Kidney (tissue), 14 donors: ENCODE measurements around the gene SCGB1D1. TPM values are rescaled to one million over a fixed set of nuclear protein-coding genes. Genes with fewer than 3 reads are reported as not detected.

Source experiments
- DNase-seq, 5 donors: peaks; one replicate each; pipeline ENCODE4 v3.0.0-alpha.2; 2013 to 2020
- FAIRE-seq: peaks from 2 replicates; lab custom pipeline; 2012; peaks lifted over from hg19 to GRCh38; lab: Jason Lieb, UNC
- H3K27ac ChIP-seq, 2 donors: one replicate each; pipeline ENCODE4 v1.7.0; 2013; ENCODE audit warnings: low read depth in 2 of 2, low read length in 2 of 2, inconsistent platforms in 1 of 2
- H3K27me3 ChIP-seq: one replicate; pipeline ENCODE4 v1.7.1; 2013; ENCODE audit warnings: low read length, inconsistent platforms; ENCODE audit not compliant: control insufficient read depth, insufficient read depth
- H3K36me3 ChIP-seq, 3 donors: one replicate each; pipeline versions ENCODE4 v1.7.0 to v1.7.1; 2013; ENCODE audit warnings: low read length in 3 of 3, control low read depth in 1 of 3, inconsistent platforms in 1 of 3; ENCODE audit not compliant: insufficient read depth in 3 of 3, control insufficient read depth in 2 of 3
- H3K4me1 ChIP-seq, 3 donors: one replicate each; pipeline versions ENCODE4 v1.7.0 to v1.7.1; 2013; ENCODE audit warnings: low read length in 3 of 3, inconsistent platforms in 1 of 3, low read depth in 1 of 3; ENCODE audit not compliant: control insufficient read depth in 2 of 3, insufficient read depth in 2 of 3
- H3K4me3 ChIP-seq, 3 donors: one replicate each; pipeline versions ENCODE4 v1.7.0 to v1.8.1; 2013; ENCODE audit warnings: low read length in 3 of 3, control low read depth in 1 of 3, inconsistent platforms in 1 of 3
- H3K9ac ChIP-seq, 3 donors: one replicate each; pipeline versions ENCODE4 v1.7.0 to v1.7.1; 2013; ENCODE audit warnings: low read length in 3 of 3, control low read depth in 1 of 3, inconsistent platforms in 1 of 3
- H3K9me3 ChIP-seq, 3 donors: one replicate each; pipeline versions ENCODE4 v1.7.0 to v1.7.1; 2013; ENCODE audit warnings: low read length in 3 of 3, control low read depth in 1 of 3, inconsistent platforms in 1 of 3; ENCODE audit not compliant: control insufficient read depth in 2 of 3, insufficient read depth in 1 of 3
- CTCF ChIP-seq: IDR thresholded peaks from 3 replicates; pipeline ENCODE4 v1.5.1; 2012; ENCODE audit warnings: mild to moderate bottlenecking, moderate library complexity, borderline replicate concordance; ENCODE audit not compliant: insufficient read depth; ENCODE audit errors: extremely low read depth
- intact Hi-C: fragments of 100-400 bp; cut with DNase I; formaldehyde crosslinking; loops from one replicate; pipeline ENCODE4 v1.11.1; 2022
- polyA plus RNA-seq: library from polyadenylated mRNA; stranded (reverse); fragments of 350-450 nt; fragmentation: Illumina TruSeq; extraction: RNeasy Lipid Tissue Mini Kit (QIAGEN cat#74804); gene quantifications from one replicate; pipeline ENCODE4 v1.2.3, GENCODE V29; 2014; ENCODE audit warnings: low read depth, low replicate concordance; ENCODE audit not compliant: insufficient read depth
- total RNA-seq: library from RNA; stranded (reverse); fragmentation: NEBNext Ultra II Directional; extraction: Animal tissue kit (Norgen Biotek cat#: 25700); gene quantifications from one replicate; pipeline ENCODE4 v1.2.1, GENCODE V29; 2021
- donor health status: control.
- donor health status: control.
- donor health status: control.
- donor health status: control.
- donor health status: control.
- donor health status: DM: yes; HTN: yes; CAD: no.
- donor health status: Normal renal cell carcinoma (clear cell type).

Gene SCGB1D1
- total and polyA plus RNA-seq, 2 donors from 2014 or later: not detected

DNA sequence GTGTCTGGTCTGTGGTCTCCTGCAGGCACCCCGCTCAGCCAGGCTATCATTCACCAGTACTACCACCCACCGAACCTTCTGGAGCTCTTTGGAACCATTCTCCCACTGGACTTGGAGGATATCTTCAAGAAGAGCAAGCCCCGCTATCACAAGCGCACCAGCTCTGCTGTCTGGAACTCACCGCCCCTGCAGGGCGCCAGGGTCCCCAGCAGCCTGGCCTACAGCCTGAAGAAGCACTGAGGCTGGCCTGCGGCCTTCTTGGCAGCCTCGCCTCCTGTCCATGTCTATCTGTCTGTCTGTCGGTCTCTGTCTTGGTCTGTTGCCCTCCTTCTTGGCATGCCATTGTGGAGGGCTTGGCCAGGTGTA is 38.3 kb upstream of the SCGB1D1 start:
- Histone ChIP-seq H3K36me3 (peaks cover 2 to 12% (median 11%) of the 10 kb centered on the region in 3 donors), H3K4me1 (no peaks in the 10 kb centered on the region), H3K9ac (no peak overlapping the region), H3K27me3 (no peaks in the 10 kb centered on the region), H3K4me3 (no peak overlapping the region), H3K9me3 (no peaks in the 10 kb centered on the region), H3K27ac (no peak overlapping the region)
- intact Hi-C loops: no loop called here
- TF ChIP-seq CTCF: no peak
- DNase-seq (no peak), FAIRE-seq (no peak)

GRCh38 chr11:62152245-62153086 is 37.5 kb upstream of the SCGB1D1 start:
- no peaks in the 10 kb centered on the region for H3K27me3 ChIP-seq
- no peak for TF ChIP-seq CTCF
- intact Hi-C loops: no loop called here
- H3K9me3 ChIP-seq: no peaks in the 10 kb centered on the region
- no peak overlapping the region for H3K4me3 ChIP-seq
- H3K9ac ChIP-seq: no peak overlapping the region
- DNase-seq (peak in 1 of 5 donors; percentile 2), FAIRE-seq (no peak)
- no peaks in the 10 kb centered on the region for H3K4me1 ChIP-seq
- H3K36me3 ChIP-seq: peaks cover 2 to 12% (median 6%) of the 10 kb centered on the region in 3 donors
- no peak overlapping the region for H3K27ac ChIP-seq

DNA sequence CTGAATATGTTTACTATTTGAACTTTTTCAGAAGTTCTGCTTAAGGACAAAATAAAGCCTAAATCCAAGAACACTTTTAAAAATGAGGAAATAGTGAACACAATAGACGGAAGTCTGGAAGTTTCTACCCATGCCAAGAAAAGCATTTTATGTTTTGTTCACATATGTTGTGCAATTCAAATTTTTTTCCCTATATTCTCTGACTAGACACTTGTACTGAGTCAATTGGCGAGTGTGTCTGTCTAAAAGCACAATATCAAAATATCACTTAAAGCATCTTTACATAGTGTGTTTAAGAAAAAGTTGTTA is 37.0 kb upstream of the SCGB1D1 start:
- no peak for TF ChIP-seq CTCF
- FAIRE-seq: no peak
- intact Hi-C loops: no loop called here

More for the DNA sequence above, 37.0 kb upstream of the SCGB1D1 start:
- H3K27me3 ChIP-seq: no peaks in the 10 kb centered on the region
- H3K4me1 ChIP-seq: no peaks in the 10 kb centered on the region
- no peak overlapping the region for H3K27ac ChIP-seq
- peaks cover 2 to 9% (median 4%) of the 10 kb centered on the region in 3 donors for H3K36me3 ChIP-seq
- H3K9ac ChIP-seq: no peak overlapping the region
- no peak for DNase-seq
- no peaks in the 10 kb centered on the region for H3K9me3 ChIP-seq
- H3K4me3 ChIP-seq: no peak overlapping the region
